GF-D8 (cell line): ENCODE results near the gene IFT57.

Experiments used
- DNase-seq: peaks from one replicate; lab custom pipeline; 2025; lab: John Stamatoyannopoulos, UW

Gene IFT57

DNA sequence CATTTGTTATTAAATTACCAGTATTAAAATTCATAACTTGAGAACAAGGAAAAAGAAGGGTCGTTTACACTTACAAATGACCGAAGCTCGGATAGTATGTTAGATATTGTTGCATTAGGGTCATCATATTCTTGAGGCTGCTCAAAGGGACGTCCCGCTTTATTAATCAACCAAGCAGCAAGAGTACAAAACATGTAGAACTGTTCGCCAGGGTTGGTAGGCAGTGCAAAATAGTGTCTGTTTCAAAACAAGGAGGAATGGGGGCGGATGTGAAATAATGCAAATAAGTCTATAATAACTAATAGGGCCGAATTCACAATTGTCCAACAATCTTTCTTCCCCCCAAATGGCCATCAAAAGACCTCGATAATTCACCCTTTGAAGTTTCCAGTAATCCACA, 2.9 kb downstream of the IFT57 start:
- no peak for DNase-seq

GRCh38 chr3:108218811-108219210, 3.4 kb downstream of the IFT57 start:
- DNase-seq: no peak

DNA sequence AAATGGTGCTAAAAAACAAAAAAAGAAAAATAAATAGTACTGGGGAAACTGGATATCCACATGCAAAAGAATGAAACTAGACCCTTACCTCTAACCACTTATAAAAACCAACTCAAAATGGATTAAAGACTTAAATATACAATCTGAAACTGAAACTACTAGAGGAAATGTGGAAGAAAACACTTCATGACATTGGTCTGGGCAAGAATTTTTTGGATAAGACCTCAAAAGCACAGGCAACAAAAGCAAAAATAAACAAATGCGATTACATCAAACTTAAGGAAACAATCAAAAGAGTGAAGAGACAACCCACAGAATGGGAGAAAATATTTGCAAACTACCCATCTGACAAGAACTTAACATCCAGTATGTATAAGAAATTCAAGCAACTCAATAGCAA, 6.4 kb downstream of the IFT57 start:
- DNase-seq: no peak

DNA sequence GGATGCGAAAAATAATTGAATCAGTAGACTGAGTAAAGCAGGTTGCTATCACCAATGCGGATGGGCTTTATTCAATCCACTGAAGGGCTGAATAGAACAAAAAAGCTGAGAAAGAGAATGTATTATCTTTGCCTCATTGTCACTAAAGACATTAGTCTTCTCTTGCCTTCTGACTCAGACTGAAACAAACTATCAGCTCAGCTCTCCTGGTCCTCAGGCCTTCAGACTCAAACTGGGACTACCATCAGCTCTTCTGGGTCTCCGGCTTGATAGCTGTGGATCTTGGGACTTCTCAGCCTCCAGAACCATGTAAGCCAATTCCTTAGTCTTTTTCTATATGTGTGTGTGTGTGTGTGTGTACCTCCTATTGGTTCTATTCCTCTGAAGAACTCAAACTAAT, 12.6 kb downstream of the IFT57 start:
- no peak for DNase-seq

DNA sequence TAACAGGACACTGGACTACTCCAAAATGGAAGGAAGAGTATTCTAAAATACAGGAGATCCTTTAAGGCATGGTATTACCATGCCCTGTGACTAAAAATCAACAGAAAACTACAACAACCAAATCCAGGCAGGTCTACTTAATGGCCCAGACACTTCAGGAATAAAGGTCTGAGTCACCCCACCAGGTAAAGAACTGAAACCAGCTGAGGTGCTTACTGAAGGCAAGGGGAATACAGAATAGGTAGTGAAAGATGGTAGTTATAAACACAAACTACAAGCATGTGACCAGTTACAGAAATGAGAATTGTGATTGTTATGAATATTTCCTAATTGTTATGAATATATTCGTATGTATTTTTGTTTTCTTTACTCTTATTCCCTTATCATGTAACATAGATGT, 13.4 kb downstream of the IFT57 start:
- no peak for DNase-seq

DNA sequence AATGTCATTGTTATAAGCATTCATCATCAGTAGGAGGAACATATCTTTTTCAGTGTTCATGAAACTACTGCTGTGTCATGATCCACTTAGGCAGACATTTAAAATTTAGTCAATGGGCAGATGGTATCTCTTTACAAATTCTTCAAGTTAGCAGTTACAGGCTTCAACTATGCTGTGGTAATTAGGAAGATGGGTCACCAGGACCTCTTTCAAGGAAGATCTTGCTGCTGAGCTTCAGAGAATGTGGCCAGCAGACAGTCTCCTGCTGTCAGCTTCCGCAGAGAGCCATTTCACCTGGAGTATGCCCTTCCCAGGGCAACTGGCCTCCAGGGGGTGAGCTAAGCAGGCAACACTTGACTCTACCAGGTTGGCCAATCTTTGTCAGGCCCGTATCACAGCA, 19.4 kb downstream of the IFT57 start:
- DNase-seq: no peak

- no peak for DNase-seq
These were observed 20.1 kb downstream of the IFT57 start for GRCh38 chr3:108202080-108202479.

DNA sequence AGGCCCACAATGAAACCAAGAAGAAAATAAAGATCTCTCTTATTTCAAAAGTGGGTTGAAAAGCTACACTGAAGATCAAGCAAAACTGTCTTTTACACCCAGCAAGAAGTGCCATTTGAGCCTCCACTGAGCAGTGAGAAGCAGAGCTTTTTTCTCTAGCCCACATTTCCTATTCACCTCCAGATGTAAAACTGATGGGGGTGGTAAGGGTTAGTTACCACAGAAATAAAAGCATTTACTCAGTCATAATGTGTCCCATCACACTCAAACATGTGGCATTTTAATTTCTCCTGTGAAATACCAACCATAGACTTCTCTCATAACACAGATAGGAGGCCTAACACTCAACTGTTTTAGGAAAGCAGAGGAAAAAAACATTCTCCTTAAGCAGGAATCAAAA, 21.0 kb downstream of the IFT57 start:
- no peak for DNase-seq

DNA sequence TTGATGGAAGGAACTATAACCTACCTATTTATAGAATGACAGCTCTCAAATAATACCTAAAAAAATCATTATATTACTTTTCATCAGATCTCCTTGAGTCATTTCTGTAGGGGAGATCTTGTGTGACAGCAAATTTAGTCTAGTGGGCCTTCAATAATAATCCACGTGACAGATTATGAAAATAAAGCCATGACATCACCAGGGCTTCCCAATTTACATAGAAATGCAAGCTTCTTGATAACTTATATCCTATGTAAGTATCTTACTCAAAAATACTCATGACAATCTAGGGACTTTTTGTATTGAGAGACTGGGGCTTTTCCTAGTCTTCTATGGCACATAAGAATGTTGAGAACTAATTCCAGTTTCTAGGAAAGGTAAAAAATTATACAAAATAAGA, 21.6 kb downstream of the IFT57 start:
- DNase-seq: no peak

- DNase-seq: no peak
These were observed 22.2 kb downstream of the IFT57 start for GRCh38 chr3:108200024-108200423.

DNA sequence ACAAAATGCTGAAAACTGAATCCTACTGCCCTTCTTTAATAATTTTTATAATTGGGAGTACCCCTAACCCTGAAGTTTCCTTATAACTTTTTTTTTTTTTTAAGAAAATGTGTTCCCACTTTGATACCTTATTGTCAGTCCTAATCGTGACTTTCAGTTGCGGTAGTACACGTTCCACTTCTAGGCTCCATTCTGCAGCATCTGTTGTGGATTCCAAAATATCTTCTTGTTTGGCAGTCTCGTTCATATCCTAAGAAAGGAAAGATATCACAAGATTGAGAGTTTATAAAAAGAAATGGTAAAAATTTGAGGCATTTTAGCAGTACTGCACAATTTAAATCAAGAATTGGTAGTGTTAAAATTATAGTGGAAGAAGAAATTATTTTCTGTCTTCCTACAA, 30.8 kb downstream of the IFT57 start:
- DNase-seq: no peak

- DNase-seq: no peak
These were observed 31.9 kb downstream of the IFT57 start for GRCh38 chr3:108190346-108190745.

- DNase-seq: no peak
These were observed 32.8 kb downstream of the IFT57 start for GRCh38 chr3:108189440-108189839.

- DNase-seq: no peak
These were observed 36.7 kb downstream of the IFT57 start for GRCh38 chr3:108185536-108185935.

GRCh38 chr3:108184824-108185223, 37.4 kb downstream of the IFT57 start:
- no peak for DNase-seq

DNA sequence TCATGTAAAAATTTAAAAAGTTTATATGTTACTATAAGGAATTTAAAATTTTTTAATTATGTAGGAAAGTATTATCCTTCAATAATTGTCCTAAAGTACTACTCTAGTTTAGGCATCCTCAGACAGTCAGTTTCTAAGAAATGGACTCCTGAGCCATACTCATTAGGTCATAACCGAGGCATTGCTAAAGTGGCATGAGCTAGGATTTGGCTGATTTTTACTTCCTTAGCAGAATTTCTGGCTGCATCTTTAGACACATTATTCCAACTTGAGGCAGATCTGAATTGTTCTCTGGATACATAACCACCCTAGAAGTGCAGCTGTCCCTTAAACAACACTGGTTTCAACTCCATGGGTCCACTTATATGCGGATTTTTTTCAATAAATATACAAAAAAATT, 38.3 kb downstream of the IFT57 start:
- no peak for DNase-seq

DNA sequence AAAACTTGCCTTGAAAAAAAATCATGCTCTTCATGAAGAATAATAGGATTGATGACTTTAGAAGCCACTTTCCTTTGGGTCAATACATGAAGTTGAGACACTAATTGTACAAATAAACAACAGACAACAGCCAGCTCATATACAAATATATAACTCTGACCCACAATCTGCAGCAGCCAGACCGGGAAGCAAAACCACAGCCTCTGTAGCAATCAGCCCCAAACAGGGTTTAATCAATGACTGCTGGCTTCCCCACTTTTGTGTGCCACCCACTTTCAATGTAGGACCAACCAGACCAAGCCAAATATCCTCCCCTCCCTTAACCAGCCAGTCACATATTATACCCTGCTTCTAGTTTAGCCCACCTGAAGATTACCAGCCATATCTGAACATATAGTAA, 39.0 kb downstream of the IFT57 start:
- peak; percentile 9 for DNase-seq

DNA sequence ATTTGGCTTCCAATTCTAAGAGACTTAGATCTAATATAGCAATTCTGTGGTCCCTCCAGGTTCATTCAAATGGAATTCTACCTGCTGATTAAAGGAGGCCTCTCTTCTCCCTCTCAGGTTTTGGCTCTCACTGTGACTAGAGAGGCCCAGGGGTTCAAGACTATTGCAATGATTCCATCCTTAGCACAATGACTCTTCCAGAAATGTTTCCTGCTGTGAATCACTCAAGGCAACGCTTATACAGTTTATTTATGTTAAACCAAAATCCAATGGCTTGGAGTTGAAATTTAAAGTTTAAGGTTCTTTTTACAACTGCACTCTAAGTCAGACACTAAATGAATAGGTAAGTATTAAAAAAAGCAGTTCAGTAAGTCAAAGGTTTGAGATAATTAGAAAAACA, 39.9 kb downstream of the IFT57 start:
- no peak for DNase-seq

DNA sequence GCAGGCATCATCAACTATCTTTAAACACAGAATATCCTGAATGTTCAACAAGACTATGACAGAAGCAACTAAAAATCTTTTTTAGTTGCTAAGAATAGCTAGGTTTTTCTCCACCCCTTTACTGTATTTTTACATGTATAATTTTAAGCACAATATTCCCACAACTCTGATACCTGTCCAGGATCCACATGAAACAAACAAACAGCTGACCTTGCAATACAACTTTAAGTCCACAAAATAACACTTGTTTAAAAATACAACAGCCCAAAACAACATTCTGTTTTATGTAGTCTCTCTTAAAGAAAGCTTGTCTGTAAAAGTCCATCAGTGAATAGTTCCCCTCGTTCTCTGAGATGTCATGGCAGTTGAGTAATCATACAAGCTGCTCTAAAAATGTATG, 41.1 kb downstream of the IFT57 start:
- DNase-seq: no peak

- DNase-seq: no peak
These were observed 42.0 kb downstream of the IFT57 start for GRCh38 chr3:108180194-108180593.

DNA sequence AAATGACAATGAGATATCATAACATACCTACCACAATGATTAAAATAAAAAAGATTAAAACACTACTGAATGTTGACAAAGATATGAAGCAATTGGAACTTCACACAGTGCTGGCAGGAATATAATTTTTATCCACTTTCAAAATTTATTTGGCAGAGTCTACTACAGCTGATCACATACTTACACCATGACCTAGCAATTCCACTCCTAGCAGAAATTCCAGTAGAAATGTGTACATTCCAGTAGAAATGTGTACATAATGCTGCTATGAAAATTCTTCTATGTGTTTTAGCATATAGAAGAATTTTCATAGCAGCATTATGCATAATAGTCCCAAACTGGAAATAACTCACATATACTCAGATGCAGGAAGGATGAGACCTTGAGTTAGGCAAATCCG, 43.5 kb downstream of the IFT57 start:
- no peak for DNase-seq

DNA sequence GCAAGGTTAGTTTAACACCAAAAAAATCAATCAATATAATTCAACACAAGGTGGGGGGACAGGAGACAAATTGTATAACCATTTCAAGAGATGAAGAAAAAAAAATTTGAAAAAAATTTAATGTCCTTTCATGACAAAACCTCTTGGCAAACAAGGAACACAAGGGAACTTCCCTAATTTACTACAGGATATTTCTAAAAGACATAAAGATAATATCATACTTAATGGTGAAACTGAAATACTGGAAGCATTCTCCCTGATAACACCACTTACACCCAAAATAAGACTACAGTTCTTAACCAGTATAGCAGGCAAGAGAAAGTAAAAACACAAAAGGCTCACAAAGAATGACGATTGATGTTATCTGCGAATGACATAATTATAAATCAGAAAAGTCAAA, 44.7 kb downstream of the IFT57 start:
- DNase-seq: peak; percentile 54

- DNase-seq: no peak
These were observed 46.9 kb downstream of the IFT57 start for GRCh38 chr3:108175352-108175751.

GRCh38 chr3:108171106-108171505, 51.1 kb downstream of the IFT57 start:
- DNase-seq: no peak

DNA sequence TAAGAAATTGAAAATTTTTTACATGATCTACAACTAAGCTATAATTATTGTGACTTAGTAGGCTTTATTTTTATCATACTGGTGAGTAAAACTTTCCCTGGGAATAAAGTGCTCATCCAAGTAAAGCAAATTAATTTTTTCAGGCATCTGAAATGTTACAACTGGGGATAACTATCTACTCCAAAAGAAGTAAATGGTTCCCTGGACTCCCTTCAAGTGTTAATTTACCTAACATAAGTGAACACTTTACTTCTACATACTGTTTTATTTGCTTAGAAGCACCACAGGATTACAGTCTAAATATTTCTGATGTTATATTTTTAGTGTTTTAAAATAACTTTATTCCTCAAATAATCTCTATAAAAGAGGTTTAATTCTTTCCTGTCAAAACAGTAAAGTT, 57.8 kb downstream of the IFT57 start:
- no peak for DNase-seq
